ENCODE data around the gene ARV1. TPM values are rescaled to one million over a fixed set of nuclear protein-coding genes. Genes with fewer than 3 reads are reported as not detected.
"Not testable (repeated sequence)": the region's sequence is repeated elsewhere in the genome, so short reads cannot be mapped to it uniquely, and the experiment has no call there.

The ARV1 gene
- total RNA-seq, 1 experiment from 2014 or later, result 17.1 TPM

DNA sequence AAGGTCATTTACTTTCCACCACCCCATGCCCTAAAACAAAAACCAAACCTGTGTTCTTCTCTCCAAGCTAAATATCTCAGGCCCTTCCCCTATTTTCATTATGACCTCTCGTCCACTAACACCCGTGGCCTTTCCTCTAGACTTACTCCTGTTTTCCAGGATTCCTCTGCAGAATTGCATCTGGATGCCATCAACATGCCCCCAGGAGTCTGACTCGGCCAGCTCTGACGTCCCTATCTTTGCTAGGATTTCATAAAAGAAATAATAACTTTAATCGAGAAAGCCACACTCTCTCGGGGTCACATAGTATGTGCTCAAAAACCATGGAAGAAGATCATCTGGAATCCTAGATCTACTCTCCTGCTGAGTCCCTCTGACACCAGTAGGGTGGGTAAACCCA lies 47.7 kb downstream of the ARV1 start:
- intact Hi-C loops (cut with micrococcal nuclease; ENCODE audit: unreplicated experiment), result no loop called here
- TF ChIP-seq, protein P1, sequence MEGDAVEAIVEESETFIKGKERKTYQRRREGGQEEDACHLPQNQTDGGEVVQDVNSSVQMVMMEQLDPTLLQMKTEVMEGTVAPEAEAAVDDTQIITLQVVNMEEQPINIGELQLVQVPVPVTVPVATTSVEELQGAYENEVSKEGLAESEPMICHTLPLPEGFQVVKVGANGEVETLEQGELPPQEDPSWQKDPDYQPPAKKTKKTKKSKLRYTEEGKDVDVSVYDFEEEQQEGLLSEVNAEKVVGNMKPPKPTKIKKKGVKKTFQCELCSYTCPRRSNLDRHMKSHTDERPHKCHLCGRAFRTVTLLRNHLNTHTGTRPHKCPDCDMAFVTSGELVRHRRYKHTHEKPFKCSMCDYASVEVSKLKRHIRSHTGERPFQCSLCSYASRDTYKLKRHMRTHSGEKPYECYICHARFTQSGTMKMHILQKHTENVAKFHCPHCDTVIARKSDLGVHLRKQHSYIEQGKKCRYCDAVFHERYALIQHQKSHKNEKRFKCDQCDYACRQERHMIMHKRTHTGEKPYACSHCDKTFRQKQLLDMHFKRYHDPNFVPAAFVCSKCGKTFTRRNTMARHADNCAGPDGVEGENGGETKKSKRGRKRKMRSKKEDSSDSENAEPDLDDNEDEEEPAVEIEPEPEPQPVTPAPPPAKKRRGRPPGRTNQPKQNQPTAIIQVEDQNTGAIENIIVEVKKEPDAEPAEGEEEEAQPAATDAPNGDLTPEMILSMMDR (IDR thresholded peaks at IDR 0.05; ENCODE audit: unreplicated experiment), result no peak
- CTCF ChIA-PET, result no interaction called here
- Mint-ChIP-seq H3K27me3 (ENCODE audit: unreplicated experiment) (no peaks in the 10 kb centered on the region), H3K27ac (ENCODE audit: unreplicated experiment) (no peak overlapping the region), H3K4me1 (ENCODE audit: low read depth, unreplicated experiment) (no peaks in the 10 kb centered on the region), H3K4me3 (ENCODE audit: low read depth, unreplicated experiment) (no peak overlapping the region), H3K9me3 (ENCODE audit: low read depth, unreplicated experiment) (no peaks in the 10 kb centered on the region), H3K36me3 (ENCODE audit: insufficient read depth, unreplicated experiment) (no peaks in the 10 kb centered on the region)
- no TSS peak for BruUV-seq (replicated peaks)
- no peak for DNase-seq

DNA sequence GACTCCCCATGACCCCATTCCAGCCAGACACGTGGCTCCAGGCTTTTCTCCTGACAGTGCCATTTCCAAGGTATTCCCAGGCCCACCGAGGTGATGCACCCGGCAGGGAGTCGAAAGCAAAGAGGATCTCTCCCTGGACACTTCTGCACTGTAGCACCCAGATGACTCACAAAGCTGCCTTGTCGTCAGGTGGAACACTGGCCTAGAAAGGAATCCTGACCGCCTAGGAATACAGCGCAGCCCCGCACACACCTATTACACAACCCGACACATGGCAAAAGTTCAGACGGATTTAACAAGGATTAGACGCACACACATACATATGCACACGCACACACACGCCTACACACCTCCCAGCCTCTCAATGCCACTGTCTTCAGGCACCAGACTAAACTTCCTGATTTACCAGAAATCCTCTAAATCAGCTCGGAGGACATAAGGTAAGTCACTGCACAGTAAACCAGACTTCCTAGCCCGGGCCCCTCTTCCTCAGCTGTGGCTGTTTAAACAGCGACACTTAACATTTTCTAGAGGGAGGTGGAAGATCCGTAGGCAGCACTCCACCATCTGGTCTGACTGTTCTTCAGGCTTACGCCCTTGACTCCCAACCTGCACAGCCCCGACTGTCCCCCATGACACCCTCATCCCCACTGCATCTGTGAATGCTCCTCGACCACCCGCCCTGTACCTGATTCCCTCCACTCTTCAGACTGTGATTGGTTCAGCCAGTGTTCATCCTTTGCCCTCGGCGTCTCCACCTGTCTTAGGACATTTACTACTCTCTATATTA lies 48.4 kb downstream of the ARV1 start:
- no TSS peak for BruUV-seq (replicated peaks)
- TF ChIP-seq, protein P1 (IDR thresholded peaks at IDR 0.05; ENCODE audit: unreplicated experiment), result no peak
- Mint-ChIP-seq H3K4me1 (ENCODE audit: low read depth, unreplicated experiment) (no peaks in the 10 kb centered on the region), H3K27me3 (ENCODE audit: unreplicated experiment) (no peaks in the 10 kb centered on the region), H3K4me3 (ENCODE audit: low read depth, unreplicated experiment) (no peak overlapping the region), H3K27ac (ENCODE audit: unreplicated experiment) (no peak overlapping the region), H3K36me3 (ENCODE audit: insufficient read depth, unreplicated experiment) (no peaks in the 10 kb centered on the region), H3K9me3 (ENCODE audit: low read depth, unreplicated experiment) (no peaks in the 10 kb centered on the region)
- DNase-seq, result no peak
- intact Hi-C loops (cut with micrococcal nuclease; ENCODE audit: unreplicated experiment), result no loop called here
- CTCF ChIA-PET, result no interaction called here

DNA sequence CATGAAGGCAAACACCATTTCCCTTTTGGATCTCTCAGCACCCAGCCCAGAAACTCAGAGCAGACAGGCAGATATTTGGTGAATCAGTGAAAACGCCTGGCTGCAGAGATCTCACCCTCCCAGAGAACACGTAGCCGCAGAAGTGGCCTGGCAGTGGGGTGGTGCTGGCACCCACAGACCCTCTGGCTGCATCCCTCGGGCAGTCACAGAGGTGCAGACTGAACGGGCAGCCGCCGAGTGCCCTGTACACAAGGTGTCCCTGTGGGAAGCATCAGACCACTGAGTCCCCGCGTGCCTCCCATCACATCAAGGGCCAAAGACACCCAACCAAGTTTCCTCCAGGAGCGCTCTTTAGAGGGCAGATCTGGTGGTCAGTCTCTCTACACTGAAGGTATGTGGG lies 49.1 kb downstream of the ARV1 start:
- H3K4me3 Mint-ChIP-seq (ENCODE audit: low read depth, unreplicated experiment), result no peak overlapping the region
- no peaks in the 10 kb centered on the region for H3K4me1 Mint-ChIP-seq (ENCODE audit: low read depth, unreplicated experiment)
- no peaks in the 10 kb centered on the region for H3K27me3 Mint-ChIP-seq (ENCODE audit: unreplicated experiment)
- no peaks in the 10 kb centered on the region for H3K36me3 Mint-ChIP-seq (ENCODE audit: insufficient read depth, unreplicated experiment)
- CTCF ChIA-PET, result no interaction called here
- intact Hi-C loops (cut with micrococcal nuclease; ENCODE audit: unreplicated experiment), result no loop called here
- DNase-seq, result no peak
- no TSS peak for BruUV-seq (replicated peaks)
- no peaks in the 10 kb centered on the region for H3K9me3 Mint-ChIP-seq (ENCODE audit: low read depth, unreplicated experiment)
- H3K27ac Mint-ChIP-seq (ENCODE audit: unreplicated experiment), result no peak overlapping the region
- TF ChIP-seq, protein P1 (IDR thresholded peaks at IDR 0.05; ENCODE audit: unreplicated experiment), result no peak

DNA sequence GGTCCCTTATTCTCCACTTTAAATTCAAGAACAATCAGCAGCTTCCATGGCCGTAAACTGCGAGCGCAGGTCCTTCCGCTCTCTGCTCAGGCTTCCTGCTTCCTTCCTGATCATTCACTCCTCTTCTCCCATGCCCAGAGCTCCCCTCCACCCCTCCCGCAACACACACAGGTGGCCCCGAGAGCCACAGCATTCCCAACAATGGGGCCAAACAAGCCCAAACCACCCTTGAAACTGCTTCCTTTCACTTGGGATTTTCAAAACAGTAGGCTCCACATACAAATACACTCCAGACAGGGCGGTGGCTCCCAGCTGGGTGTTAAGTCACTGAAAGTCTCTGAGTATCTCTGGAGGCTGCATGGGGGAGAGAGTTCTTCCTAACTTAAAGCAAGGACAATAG lies 49.8 kb downstream of the ARV1 start:
- CTCF ChIA-PET, result no interaction called here
- no TSS peak for BruUV-seq (replicated peaks)
- Mint-ChIP-seq H3K36me3 (ENCODE audit: insufficient read depth, unreplicated experiment) (no peaks in the 10 kb centered on the region), H3K4me1 (ENCODE audit: low read depth, unreplicated experiment) (no peaks in the 10 kb centered on the region), H3K27me3 (ENCODE audit: unreplicated experiment) (no peaks in the 10 kb centered on the region), H3K4me3 (ENCODE audit: low read depth, unreplicated experiment) (no peak overlapping the region), H3K9me3 (ENCODE audit: low read depth, unreplicated experiment) (no peaks in the 10 kb centered on the region), H3K27ac (ENCODE audit: unreplicated experiment) (no peak overlapping the region)
- intact Hi-C loops (cut with micrococcal nuclease; ENCODE audit: unreplicated experiment), result no loop called here
- no peak for DNase-seq
- TF ChIP-seq, protein P1 (IDR thresholded peaks at IDR 0.05; ENCODE audit: unreplicated experiment), result no peak

DNA sequence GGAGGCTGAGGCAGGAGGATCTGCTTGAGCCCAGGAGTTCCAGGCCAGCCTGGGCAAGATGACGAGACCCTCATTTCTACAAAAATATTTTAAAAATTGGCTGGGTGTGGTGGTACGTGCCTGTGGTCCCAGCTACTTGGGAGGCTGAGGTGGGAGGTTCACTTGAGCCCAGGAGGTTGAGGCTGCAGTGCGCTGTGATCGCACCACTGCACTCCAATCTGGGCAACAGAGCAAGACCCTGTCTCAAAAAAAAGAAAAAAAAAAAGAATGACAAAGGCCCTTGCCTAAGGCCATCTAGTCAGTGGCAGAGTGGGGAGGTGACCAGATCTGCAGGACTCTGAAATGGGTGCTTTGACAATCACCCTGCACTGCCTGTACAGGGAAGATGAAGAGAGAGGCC lies 50.4 kb downstream of the ARV1 start:
- H3K27me3 Mint-ChIP-seq (ENCODE audit: unreplicated experiment); H3K9me3 Mint-ChIP-seq (ENCODE audit: low read depth, unreplicated experiment); H3K36me3 Mint-ChIP-seq (ENCODE audit: insufficient read depth, unreplicated experiment); H3K27ac Mint-ChIP-seq (ENCODE audit: unreplicated experiment); DNase-seq; CTCF ChIA-PET; H3K4me1 Mint-ChIP-seq (ENCODE audit: low read depth, unreplicated experiment); H3K4me3 Mint-ChIP-seq (ENCODE audit: low read depth, unreplicated experiment); BruUV-seq (replicated peaks); intact Hi-C loops (cut with micrococcal nuclease; ENCODE audit: unreplicated experiment): not testable (repeated sequence)

Data from Calu3 (cell line).